HG03342 (cell line): Measurements from ENCODE around the gene ZCWPW2.

Experiments
- ATAC-seq: cut with Tn5 transposase; IDR thresholded peaks from one replicate; pipeline ENCODE4 v1.9.1; 2021; ENCODE audit warnings: mild to moderate bottlenecking, moderate library complexity; ENCODE audit not compliant: unreplicated experiment

ZCWPW2 gene, protein sequence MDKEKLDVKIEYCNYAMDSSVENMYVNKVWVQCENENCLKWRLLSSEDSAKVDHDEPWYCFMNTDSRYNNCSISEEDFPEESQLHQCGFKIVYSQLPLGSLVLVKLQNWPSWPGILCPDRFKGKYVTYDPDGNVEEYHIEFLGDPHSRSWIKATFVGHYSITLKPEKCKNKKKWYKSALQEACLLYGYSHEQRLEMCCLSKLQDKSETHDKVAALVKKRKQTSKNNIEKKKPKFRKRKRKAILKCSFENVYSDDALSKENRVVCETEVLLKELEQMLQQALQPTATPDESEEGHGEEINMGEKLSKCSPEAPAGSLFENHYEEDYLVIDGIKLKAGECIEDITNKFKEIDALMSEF

DNA sequence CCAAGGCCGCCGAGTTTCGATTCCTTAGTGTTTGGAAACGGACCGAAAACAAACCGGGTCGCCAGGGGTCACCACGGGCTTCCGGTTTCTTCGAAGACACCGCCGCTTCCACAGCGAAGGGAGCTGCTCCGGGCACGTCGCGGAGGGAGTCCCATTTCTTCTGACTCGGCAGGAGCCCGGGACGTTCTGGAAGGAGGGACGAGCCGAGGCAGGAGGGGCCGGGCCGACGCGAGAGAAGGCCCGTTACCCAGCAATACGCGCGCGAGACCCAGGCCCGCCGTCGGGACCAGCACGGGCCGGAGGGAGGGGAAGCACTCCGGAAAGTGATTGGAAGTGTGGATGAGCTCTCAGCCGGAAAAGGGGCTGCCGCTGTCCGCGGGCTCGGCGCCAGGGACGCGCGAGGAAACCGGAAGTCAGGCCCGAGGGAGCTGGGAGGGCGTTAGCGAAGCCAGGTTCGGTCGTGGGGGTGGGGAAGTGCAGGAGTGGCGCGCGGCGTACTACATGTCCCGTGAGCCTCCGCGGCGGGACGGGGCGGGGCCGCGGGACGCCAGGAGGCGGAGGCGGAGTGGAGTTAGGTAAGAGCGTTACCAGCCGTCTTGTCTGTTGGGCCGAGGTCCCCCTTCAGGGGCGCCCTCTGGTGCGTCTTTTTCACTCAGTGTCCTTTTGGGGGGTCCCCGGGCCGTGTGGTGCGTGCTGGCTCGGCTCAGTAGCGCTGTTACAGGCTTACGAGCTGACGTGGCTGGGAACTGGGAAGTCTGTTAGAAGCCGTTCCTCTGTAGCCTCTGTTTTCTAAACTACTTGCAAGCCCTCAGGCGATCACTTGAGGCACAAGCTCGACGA, at the start of gene ZCWPW2, which contains the start of gene AZI2:
TSS of gene ZCWPW2 (plus strand) at position 93 of the 840 bp plus-strand sequence. CDS start 64,348 bp downstream, outside the sequence.
TSS of gene AZI2 (minus strand) at position 196 of the 840 bp plus-strand sequence. CDS start 8,207 bp downstream, outside the sequence.
- peak; percentile 85 for ATAC-seq

DNA sequence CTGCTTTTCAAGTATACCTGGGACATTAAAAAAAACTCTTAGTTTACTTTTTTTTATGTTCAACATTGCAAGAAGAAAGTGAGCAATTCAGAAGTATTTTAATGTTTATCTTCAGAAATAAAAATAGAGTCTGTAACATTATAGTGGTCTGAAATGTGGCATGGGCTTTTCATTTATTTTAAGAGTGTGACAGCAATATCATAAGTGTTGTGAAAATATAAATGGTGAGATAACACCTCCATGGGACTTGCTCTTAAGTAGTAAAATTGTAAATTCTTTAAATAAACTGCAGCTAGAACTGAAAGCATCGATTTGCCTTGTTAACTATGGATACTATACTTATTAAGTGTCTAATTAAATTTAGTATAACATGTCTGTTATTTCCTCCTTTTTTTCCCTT, 48.8 kb upstream of the ZCWPW2 start:
- no peak for ATAC-seq

DNA sequence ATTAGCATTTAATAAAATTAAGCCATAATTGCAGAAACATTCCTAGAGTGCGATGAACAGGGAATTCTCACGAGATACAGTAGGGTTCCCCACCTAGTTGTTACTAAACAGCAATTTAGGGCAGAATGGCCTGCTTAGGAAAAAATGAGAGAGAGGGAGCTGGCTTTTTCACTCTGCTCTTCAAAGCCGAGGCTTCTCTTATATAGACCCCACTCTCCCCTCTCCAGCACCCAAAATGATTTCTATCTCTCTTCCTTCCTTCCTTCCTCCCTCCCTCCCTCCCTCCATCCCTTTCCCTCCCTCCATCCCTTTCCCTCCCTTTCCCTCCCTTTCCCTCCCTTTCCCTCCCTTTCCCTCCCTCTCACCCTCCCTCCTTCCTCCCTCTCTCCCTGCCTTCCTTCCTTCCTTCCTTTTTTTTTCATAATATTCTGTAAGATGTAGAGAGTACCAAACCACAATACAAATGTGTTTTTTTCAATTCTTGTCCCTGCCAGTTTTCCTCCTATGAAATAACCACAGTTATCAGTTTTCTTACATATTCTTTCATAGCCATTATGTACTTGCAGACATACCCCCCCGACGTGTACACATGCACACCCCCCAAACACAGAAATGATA, 48.1 kb upstream of the ZCWPW2 start:
- no peak for ATAC-seq

DNA sequence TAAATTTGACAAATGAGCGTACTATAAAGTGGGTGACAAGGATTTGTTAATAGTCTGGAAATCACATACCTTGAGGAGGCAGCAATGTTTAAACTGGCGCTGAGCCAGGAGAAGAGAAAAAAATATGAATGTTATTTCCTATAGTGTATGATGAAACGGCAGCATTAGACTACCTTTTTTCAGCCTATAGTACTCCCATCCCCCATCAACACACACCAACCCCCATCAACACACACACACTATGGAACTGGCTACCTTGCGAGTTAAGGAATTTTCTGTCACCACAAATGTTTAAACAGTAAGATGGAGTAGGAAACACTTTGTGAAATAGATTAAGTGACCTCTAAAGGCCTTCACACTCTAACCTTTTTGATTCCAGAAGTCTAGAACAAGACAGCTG, 46.8 kb upstream of the ZCWPW2 start:
- no peak for ATAC-seq

DNA sequence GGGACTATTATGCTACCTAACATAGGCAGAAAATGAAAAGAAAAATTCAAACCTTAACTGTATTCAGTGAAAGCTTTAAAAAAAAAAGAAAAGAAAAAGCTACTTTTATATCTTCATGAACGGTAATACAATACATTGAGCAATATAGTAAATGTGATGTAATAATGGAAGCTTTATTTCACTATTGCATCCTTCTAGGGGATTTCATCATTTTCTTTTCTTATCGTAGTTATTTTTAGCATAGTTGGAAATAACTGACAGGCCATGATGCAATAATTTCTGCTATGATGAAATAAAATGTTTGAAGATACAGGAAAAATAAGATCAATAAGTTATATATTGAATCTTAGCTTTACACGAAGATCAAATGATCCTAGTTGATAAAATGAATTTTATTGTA, 40.3 kb upstream of the ZCWPW2 start:
- ATAC-seq = no peak

DNA sequence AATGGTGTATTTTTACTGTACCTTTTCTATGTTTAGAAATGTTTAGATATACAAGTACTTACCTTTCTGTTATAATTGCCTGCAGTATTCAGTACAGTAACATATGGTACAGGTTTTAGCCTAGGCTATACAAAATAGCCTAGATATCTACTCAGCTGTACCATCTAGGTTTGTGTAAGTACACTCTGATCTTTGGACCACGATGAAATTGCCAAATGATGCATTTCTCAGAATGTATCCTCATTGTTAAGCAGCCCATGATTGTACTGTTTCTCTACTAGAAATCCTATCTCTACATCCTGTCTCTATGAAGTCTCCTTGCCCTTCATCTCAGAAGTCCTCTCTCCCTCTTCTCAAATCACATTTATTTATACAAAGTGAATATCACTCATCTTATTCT, 32.8 kb upstream of the ZCWPW2 start:
- no peak for ATAC-seq

DNA sequence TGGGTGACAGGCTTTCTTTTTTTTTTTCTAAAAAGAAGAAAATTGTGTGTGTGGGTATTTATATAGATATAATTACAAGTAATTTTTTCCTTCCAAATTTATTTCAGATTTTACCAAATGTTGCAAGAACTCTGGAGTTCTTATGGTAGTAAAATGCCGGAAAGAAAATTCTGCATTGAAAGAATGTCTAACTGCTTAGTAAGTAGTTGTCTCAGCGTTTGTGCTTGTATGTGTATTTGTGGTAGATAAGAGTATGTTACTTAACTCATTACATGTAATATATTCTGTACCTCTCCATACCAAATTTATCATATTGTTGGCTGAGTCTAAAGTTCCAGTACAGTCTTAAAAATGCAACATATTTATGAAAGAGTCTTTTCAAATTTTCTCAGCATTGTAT, 32.3 kb upstream of the ZCWPW2 start:
- ATAC-seq = no peak

DNA sequence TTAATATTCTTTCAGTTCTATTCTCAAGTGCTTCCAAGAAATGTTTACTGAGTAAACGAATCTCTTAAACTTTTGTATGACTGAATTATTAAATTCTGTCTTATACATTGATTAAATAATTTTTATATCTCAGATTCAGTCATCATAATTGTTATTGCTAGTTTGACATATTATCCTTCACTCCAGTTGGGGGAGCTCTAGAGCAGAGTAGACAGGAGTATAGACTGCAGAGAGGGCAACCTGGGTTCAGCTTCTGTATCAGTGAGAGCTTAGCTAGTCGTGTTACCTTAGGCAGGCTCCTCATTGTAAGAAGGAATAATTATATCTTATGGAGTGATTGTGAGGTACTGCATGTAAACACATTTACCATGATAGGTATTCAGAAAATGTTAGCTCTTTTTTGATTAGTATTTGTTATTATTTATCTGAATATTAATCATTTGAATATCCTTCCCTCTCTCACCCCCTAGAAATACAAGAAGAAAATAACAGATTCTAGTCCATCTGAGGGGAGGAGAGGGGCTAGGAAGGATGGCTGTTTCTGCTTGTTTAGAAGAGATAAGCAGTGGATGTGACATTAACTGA, 31.0 kb upstream of the ZCWPW2 start:
- ATAC-seq = peak; percentile 95

DNA sequence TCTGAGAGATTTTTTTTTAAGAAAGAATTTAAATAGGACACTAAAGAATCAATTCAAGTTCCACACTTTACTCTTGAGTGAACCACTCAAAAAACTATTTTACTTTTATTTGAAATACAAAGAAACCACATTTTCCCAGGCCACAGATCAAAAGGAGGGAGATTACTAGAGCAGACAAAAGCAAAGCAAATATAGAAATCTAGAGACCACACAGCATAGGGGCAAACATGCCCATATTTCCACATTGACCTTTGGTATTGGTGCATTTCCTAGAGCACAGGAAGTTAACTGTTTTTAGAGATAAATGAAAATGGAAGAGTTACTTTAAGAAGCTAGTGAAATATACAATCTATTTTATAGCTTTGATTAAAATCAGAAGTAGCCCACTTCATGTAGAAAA, 27.5 kb upstream of the ZCWPW2 start:
- ATAC-seq = no peak

DNA sequence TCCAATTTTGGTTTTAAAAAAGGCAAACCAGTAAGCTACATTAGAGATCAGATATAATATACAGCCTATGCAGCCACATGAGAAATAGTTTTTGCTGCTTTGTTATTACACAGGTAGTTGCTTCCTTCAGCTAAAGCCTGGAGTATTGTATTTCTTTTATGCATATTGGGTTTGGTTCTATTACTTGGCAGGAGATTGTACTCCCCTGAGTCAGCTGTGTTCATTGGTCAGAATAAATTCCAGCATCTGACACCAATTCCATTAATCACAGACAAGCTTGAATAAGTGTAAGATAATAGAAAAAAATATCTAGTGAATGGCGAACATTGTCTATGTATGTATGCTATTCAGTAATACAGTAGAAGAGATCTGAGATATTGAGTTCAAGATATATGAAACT, 26.1 kb upstream of the ZCWPW2 start:
- no peak for ATAC-seq

DNA sequence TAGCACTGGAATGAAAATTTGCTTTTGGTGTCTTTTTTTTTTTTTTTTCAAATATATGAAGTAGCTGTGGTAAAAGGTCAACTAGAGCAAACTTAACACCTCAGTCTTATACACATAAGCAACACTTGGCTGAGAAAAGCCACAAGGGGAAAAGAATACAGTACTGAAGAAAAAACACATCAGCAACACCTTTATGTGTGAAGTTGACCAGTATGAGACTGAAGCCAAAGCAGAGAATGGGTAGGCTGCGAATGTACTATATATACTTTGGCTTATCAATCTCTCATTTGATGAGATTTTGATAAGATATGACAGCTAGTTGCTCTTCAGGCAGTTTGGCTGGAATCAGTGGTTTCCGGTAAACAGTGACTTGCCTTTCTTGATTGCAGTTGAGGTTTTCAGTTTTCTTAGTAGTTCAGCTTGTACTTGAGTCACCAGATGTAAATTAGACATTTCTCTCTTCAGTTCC, 22.0 kb upstream of the ZCWPW2 start:
- ATAC-seq = peak; percentile 71

DNA sequence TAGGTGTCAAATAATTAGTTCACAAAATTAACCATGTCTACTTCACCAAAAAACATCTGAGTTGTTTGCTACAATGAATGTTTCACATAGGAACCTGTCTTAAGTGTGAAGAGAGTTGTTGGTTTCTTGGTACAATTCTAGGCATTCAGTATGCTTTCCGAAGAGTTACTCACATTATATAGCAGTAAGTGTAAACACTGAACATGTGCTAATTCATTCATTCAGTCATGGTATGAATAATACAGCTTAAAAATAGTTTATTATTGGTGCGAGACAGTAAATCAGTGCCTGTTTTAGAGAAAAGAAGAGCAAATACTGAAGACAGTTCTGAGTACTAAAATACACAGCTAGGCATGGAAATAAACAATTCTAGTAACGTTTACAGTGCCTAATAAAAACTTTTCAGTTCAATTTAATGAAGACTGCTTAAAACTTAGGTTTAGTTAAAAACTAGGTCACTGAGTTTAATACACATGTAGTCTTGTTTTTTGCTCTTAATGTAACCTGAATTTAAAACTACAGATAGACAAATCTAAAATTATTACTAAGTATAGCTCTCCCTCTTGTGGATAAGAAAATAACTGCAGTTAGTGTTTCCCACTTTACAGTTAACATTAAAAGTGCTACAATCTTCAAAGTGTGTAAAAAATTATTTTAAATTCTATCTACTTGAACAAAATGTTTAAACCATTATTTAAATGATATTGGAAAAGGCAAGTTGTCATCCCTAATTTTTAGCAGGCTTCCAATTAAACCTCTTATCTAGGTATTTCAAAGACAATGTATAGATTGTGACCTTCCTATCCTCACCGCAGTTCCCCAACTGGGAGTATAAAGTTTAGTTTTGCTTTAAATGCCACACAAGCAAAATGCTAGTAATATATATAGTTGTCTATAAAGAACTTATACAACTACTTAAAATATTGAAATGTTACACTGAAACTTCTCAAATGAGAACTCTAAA, 20.1 kb upstream of the ZCWPW2 start:
- ATAC-seq = peak; percentile 38

DNA sequence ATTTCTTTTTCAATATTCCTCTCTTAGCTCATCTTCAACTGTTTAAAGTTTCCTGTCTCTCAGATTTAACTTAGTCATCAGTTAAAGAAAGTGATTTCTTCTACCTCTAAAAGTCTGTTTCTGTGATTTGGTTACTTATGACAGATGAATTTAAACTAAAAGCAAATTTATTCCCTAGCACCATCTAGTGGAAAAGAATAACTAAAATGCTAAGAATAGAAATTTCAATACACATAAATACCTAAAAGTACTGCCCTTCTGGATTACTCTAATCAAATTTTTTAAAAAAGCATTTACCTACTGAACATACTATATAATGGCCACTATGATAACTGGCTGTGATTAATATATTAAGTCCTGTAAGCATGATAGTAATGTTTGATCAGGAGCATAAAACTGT, 14.0 kb upstream of the ZCWPW2 start:
- no peak for ATAC-seq

DNA sequence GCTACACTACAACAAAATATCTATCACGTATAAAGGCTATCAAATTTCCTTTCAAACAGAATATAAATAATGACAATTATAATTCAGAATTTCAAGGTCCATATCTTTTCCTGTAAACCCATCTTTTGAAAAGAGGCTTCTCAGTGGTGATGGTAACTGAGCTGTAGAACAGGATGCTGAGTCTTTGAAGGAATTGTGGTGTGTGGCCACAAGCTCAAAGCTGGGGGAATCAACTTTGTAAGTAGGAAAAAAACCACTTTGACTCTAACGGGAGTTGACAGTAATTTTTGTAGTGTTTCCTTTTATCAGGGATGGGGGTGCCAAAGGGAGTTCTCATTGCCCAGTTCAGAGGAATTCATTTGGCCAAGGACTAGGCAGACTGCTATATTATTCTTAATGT, 13.3 kb upstream of the ZCWPW2 start:
- ATAC-seq = no peak

DNA sequence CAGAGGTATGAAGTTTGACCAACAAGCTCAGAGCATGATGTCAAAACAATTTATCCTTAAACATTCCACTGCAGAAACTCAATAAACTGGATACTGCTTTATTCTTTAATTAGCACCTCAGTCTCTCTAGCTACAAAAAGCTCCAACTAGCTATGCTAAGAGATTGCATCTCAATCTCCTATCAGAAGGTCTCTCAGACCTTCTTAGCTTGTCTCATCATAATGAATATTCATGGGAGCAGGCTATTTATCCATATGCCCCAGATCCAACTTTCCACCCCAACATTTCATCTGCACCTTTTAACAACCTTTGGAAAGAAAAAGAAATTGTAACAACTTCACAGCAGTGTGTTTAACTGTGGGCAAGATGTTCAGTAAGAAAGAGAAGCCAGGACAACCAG, 11.3 kb upstream of the ZCWPW2 start:
- no peak for ATAC-seq

DNA sequence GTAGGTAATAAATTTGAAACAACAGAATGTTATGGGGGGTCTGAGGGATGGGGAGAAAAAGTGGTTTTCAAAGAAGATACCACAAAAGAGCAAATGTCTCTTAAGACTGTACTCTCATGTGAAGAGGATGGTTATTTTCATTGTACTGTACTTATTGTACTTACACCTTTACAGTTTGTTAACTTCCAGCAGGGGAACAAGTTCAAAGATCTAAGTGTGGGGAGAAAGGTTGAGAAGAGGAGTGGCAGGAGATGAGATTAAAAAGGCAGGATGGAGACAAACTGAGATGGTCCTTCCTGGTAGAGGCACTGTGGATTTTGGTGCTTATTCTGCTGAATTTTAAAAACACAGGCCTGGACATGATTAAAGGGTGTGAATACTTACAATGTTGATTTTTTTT, 5.4 kb upstream of the ZCWPW2 start:
- ATAC-seq = no peak

DNA sequence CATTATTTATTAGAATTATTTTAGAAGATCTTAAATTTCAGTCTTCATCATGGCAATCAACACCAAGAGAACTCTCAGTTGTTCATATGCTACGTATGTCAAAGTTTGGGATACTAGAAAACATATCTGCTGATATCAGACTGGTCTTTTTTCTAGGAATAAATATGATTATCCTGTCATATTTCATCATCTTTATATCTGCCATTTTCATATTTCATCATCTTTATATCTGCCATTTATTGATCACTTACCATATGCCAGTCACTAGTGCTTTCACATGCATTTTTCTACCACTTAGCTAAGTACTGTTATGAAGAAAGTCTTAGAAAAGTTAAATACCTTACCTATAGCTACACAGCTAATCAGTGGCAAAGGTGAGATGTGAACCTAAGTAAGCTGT, 2.8 kb upstream of the ZCWPW2 start:
- no peak for ATAC-seq

DNA sequence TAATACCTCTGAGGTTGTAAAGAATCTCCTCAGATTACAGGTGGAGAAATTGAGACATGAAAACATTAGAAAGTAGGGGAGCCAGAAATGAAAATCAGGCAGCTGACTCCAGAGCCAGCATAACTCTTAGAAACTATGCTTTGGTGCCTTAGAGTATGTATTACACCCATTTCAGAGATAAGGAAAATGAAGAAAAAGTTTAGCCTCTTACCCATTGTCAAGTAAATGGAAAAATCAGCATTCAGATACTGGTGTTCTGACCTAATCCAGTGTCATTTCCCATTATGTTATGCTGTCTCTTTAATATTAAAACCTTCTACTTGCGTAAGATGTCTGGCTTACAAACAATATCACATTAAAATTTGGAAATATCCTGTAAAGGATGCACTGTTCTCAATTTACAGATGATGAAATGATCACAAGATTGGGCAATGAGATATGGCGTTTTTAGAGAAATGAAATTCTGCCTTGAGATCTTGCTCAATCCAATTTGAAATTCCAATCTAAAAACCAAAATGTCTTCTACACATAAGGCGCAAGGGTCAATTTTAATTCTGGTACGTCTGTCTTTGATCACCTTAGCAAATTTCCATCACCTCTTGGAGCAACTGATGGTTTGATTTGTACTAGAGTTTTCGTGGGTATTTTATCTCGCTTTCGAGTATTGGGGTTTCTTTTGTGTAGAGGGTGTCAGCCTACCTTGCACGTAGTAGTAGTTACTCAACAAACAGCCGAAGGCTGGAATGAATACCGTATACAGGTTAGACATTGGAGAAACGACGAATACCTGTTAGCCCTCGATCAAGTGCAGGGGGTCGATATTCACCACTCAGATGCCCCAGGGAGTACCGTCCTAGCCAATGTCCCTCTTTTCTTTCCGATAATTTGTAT, 902 bp upstream of the ZCWPW2 start:
- ATAC-seq = no peak

DNA sequence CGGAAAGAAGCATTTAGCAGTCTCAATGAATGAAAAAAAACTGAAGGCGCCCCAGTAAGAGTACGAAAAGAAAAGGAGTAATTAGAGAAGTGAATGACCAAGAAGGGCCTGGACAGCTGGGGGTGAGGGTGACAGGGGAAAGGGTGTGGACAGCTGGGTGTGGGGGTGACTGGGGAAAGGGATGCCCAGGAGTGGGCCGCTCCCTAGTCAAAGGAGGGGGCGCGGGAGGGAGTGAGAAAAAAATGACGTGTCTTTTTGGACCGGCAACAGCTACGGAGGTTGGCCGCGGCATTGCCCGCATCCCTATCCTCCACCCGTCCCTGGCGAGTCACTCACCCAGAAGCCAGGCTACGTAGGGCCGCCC, 274 bp upstream of the ZCWPW2 start:
- ATAC-seq = no peak
